ENCODE measurements around the gene ELSPBP1.

DNA sequence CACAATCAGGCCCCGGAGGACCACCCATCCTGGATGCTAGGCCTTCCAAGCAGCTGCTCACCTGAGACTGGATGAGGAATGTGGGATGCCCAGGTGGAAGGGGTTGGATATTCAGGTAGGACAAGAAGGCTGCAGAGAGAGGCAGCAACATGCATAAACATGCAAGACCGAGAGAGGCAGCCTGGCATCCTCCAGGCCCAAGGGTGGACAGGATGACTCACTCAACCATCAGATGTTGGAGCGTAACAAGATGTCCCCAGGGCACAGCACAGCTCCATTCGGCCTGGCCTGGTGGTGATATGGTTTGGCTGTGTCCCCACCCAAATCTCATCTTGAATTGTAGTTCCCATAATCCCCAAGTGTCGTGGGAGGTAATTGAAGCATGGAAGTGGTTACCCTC is 59.4 kb downstream of the ELSPBP1 start:
- no peak for TF ChIP-seq GATA3 (IDR thresholded peaks at IDR 0.05; ENCODE audit: low read depth, low read length)
- no peak for TF ChIP-seq GATA2 (IDR thresholded peaks at IDR 0.05; ENCODE audit: low read depth, low read length)
